ENCODE results near the gene MEX3B. TPM values are rescaled to one million over a fixed set of nuclear protein-coding genes. Genes with fewer than 3 reads are reported as not detected.
A peak's percentile ranks its signal among the peaks of the same experiment; 100 is the strongest.
"Not testable (repeated sequence)": the region's sequence is repeated elsewhere in the genome, so short reads cannot be mapped to it uniquely, and the experiment has no call there.

MEX3B gene
- total RNA-seq, 1 donor from 2014 or later = 4.1 TPM

DNA sequence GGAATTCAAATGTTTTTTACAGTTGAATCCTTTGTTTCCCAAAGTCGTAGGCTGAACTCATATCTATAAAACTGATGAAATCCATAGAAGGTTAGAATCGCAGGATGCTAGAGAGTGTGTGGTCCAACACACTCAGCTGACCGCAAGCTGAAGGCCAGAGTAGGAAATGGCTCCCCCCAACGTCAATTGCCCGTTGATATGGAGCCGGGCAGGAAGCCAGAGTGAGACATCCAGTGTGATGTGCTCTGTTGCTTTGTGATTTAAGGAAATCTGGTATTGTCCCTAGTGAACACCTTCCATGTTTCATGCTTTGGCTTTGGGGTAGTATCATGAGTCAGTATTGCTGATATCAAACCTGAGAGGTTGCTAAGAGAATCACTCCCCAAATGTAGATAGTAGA, 5.8 kb upstream of the MEX3B start:
- DNase-seq (ENCODE audit: low read depth in 2 of 2) = peak in 1 of 2 donors; percentile 80

- DNase-seq (ENCODE audit: low read depth in 2 of 2) = no peak
Observed at GRCh38 chr15:82048811-82049210, 3.0 kb upstream of the MEX3B start.

DNA sequence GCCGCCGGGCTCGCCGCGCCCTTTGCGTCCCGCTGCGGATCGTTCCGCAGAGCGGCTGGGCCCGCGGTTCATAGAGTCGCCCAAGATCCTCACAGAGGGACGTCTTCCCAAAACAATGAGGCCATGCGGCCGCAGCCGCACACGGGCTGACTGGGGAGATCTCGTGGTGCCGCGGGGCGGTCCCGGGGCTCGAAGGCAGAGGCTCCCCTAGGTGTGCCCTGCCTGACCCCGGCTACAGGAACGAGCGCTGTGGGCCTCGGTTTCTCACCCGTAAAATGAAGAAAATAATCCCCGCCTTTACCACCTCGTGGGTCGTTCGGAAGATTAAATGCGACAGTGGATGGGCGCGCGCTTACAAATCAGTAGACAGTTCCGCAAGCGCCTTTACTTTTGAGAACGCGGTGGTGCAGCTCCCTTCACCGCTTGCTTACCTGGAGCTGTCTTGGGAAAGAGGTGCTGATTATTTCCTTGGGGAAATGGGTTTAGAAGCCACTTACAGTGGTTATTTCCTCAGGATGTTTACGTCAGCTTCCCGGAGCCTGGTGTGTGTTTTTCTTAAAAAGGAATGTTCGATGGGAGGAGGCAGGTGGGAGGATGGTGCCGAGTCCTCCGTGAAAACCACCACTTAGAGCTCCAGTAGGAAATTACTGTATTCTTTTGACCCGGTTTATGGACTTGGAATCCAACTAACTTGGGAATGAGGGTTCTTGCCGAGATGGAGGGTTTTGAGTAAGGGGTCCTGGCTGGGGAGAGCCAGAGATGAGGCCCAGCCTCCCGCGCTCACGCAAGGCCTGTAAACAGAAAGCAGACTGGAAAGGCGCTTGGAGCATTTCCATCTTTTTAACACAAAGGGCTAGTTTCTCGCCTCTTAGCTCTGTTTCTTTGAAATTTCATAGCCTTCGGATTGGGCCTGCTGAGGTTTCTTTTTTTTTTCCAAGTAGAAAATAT, 1.9 kb upstream of the MEX3B start:
- DNase-seq (ENCODE audit: low read depth in 2 of 2) = peak in 1 of 2 donors; percentile 63

DNA sequence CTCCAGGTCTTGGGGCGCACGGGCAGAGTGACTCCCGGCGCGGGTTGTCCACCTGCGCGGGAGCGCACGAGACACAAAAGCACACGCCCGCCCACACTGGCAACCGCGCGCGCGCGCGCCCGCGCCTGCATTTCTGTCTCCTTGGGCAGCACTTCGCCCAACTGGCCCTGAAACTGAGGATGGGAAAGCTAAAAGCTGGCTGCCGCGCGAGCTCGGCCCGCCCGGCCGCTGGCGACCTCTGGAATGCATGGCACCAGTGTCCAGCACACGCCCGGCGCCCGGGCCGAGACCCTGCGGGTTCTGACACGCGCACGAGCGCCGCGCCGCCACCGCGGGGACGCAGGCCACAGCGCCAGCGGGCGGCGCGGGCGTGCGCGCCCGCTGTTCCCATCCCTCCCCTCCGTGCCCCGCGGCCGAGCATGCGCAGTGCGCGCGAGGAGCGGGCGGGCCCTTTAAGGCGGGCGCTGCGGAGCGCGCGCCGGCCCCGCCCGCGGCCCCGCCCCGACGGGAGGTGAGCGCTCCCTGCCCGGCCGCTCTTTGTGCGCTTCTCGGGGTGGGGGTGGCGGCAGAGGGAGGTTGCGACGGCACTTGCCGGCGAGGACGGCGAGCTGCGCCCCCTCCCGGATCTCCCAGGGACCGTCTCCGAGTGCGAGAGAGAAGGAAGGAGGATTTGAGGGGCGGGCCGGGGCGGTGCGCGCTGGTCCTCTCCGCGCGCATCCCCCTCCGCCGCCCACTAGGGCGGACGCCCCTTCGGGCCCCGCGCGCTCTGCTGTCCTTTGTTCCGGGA, 1.0 kb upstream of the MEX3B start:
- peak; percentile 78 to 93 for DNase-seq (ENCODE audit: low read depth in 2 of 2)

- peak in 1 of 2 donors; percentile 66 for DNase-seq (ENCODE audit: low read depth in 2 of 2)
Observed at GRCh38 chr15:82045179-82045891, 483 bp downstream of the MEX3B start.

- peak in 1 of 2 donors; percentile 79 for DNase-seq (ENCODE audit: low read depth in 2 of 2)
Observed at GRCh38 chr15:82044373-82045178, 1.2 kb downstream of the MEX3B start.

- DNase-seq (ENCODE audit: low read depth in 2 of 2) = no peak
Observed at GRCh38 chr15:82043796-82044372, 1.9 kb downstream of the MEX3B start.

DNA sequence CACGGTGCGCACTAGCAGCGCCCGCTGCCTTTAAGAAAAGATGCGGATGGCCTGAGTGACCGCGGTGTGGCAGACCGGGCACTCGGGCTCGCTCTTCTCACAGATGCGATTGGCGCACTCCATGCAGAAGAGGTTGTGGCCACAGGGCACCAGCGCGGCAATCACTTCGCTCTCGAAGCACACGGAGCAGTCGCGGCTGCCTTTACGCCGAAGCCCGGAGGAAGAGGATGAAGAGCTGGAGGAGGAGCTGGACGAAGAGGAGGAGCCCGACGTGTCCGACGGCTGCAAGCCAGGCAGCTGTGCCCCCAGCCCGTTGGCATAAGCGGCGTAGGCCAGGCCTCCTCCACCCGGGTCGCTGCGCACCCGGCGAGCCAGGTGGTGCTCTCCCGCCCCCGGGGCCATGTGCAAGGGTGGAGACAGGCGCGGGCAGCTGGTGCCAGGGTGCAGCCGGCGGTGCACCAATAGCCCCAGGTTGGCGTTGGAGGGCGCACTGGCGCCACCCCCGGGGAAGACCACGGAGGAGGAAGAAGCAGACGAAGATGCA, 2.6 kb downstream of the MEX3B start:
- DNase-seq (ENCODE audit: low read depth in 2 of 2) = no peak

DNA sequence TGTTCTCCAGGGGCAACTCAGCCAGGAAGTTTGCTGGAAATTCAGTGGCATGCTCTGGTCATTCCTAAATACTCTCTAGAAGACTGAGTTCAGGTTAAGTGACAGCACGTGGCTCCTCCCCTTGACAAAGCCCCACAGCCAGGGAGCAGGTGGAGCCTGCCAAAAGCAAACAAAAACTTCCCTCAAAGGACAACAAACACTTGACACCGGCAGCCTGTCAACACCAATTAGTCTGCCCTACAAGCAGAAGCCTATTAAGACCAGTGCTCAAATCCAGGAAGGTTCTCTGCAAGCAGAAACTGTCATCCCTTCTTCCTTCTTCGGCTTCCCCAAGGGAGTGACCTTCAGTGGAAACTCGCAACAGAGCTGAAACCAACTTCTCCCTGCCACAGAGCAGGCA, 5.0 kb downstream of the MEX3B start:
- no peak for DNase-seq (ENCODE audit: low read depth in 2 of 2)

- no peak for DNase-seq (ENCODE audit: low read depth in 2 of 2)
Observed at GRCh38 chr15:82040390-82040789, 5.4 kb downstream of the MEX3B start.

GRCh38 chr15:82039871-82040270, 5.9 kb downstream of the MEX3B start:
- DNase-seq (ENCODE audit: low read depth in 2 of 2) = no peak

GRCh38 chr15:82036461-82036860, 9.4 kb downstream of the MEX3B start:
- DNase-seq (ENCODE audit: low read depth in 2 of 2) = no peak

DNA sequence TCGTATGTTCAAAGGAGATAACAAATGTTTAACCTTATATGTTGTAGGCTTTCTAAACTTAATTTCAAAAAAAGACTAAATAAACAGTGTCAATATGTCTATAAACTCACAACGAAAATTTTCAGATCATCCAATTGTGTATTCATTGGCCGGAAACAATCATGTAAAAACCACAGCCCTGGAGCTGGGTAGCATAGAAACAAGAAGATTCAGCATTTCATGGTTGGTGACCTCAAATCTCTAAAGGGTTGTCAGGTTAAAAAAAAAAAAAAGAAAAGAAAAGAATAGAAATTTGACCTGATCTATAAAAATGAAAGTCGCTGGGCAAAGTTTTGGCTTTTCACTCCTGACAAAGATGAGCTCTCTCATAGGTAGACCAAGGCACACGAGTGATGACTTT, 13.9 kb downstream of the MEX3B start:
- DNase-seq (ENCODE audit: low read depth in 2 of 2) = no peak

DNA sequence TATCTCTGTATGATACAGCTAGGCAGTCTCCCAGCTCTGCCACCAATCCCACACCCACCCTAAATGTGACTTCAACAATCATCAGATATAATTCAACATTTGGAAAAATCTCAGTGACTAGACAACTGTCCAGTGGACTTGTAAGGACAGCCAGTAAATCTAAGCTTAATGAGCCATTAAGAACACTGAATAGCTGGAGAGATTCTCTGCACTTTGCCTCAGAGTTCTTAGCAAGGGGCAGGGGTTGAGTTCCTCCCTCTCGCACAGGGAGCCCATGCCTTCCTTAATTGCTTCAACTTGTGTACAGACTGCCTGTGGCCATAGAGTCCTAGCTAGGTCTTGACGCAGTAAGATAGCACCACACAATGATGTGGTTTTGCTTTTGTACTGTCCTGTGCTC, 15.6 kb downstream of the MEX3B start:
- no peak for DNase-seq (ENCODE audit: low read depth in 2 of 2)

- DNase-seq (ENCODE audit: low read depth in 2 of 2) = not testable (repeated sequence)
Observed at GRCh38 chr15:82028163-82028562, 17.7 kb downstream of the MEX3B start.

GRCh38 chr15:82021992-82022391, 23.8 kb downstream of the MEX3B start:
- peak in 1 of 2 donors; percentile 30 for DNase-seq (ENCODE audit: low read depth in 2 of 2)

DNA sequence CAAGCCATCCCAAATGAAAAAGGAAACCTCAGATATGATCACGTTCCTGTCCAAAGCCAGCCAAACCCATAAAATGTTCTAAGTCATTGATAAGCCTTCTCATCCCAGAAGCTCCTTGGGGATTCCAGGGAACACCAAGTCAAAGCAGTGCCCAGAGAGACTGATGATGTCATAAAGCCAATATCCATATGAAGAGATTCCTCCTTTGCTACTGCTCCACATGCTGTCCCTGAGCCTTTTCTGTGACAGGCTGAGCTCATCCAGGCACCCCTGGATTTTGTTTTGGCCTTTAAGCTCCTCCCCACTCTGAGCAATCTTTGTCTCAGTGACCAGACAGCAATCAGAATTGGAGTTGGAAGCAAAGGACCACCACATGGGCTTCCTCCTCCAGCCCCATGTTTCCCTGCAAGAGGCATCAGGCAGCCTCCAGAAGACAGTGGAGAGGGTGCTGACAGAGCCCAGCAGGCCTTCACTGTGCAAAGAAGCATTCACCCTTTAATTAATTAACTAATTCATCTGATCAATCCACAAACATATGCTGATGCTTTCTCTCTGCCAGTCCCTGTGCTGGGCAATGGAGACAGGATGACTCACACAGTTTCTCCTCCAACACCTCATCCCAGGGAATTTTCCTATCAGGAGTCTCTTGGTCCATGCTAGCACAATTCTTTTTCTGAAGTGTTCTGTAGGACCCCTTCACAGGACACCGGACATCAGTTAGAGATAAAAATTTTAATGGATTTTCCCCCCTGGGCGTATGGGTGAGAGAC, 25.0 kb downstream of the MEX3B start:
- DNase-seq (ENCODE audit: low read depth in 2 of 2) = no peak

DNA sequence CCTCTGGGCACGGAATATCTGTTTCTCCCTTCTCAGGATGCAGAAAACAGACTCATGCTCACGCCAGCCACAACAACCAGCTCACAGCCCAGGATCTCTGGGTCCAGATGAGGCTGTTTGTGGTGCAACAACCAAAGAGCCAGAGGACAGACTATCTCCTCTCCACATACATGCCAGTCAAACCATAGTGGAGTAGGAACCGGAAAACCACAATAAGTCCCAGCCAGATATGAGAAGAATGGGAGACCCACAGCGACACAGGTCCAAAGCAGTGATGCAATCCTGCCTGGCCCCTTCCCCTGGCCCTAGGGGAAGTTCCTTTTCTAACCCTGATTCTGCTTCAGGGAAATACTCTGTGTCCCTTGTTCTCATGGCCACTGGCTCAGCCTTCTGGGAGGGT, 27.6 kb downstream of the MEX3B start:
- DNase-seq (ENCODE audit: low read depth in 2 of 2) = no peak

DNA sequence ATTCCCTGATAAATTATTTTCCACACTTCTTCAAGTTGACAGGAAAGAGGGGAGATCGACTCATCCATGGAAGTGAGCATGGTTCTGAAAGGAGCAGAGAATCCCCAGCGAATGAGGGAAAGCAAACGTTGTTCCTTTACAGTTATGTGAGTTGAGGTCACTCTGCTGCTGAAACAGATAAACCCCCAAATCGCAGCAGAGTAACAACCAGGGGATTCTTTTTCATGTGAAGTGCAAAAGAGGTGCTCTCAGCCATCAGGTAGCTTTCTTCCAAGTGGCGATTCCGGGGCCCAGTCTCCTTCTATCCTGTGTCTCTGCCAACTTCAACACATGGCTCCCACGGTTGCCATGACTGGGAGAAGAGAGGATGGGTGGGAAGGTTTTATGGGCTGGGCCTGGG, 28.2 kb downstream of the MEX3B start:
- DNase-seq (ENCODE audit: low read depth in 2 of 2) = no peak

DNA sequence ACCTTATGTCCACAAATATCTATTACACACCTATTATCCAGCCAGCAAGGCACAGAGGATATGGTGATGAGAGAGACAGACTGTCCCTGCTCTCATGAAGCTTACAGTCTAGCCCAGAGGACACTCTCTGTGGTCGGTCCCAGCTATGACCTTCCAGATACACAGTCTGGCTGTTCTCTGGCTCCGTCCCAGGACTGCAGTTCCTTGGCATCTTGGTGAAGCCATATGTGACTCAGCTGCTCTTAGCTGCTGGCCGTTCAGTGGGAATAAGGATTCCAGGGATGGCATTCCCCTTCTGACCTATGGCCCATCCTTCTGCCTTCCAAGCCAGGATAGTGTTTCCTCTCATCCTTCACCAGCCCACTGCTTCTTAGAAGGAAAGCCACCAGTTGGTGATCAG, 30.8 kb downstream of the MEX3B start:
- DNase-seq (ENCODE audit: low read depth in 2 of 2) = no peak
